Bronchial epithelial cell (primary cell): ENCODE measurements around the gene BRMS1L. TPM values are rescaled to one million over a fixed set of nuclear protein-coding genes. Genes with fewer than 3 reads are reported as not detected.
"Not testable (repeated sequence)": the region's sequence is repeated elsewhere in the genome, so short reads cannot be mapped to it uniquely, and the experiment has no call there.

Source experiments
- DNase-seq: peaks from one replicate; pipeline ENCODE4 v3.0.0-alpha.2; 2010; ENCODE audit warnings: low read depth
- FAIRE-seq: peaks from 2 replicates; lab custom pipeline; 2011; peaks lifted over from hg19 to GRCh38; lab: Jason Lieb, UNC
- H3K27me3 ChIP-seq: 2 replicates; pipeline ENCODE4 v1.5.1; 2011; ENCODE audit warnings: low read length; ENCODE audit not compliant: control insufficient read depth, insufficient read depth
- H3K36me3 ChIP-seq: 2 replicates; pipeline ENCODE4 v1.5.1; 2011; ENCODE audit warnings: low read length; ENCODE audit not compliant: control insufficient read depth, insufficient read depth
- H3K4me3 ChIP-seq: 2 replicates; pipeline ENCODE4 v1.5.1; 2011; ENCODE audit warnings: mild to moderate bottlenecking, low read depth, low read length, control low read depth
- total RNA-seq: library from RNA; depleted of rRNA; stranded (reverse); fragments of >200 nt; gene quantifications from 2 replicates; pipeline ENCODE4 v1.2.1, GENCODE V29; 2014
- TF ChIP-seq, protein P1 (sequence below): IDR thresholded peaks from 2 replicates; pipeline ENCODE4 v1.5.1; 2011; ENCODE audit warnings: mild to moderate bottlenecking, moderate library complexity, low read length, control low read depth, inconsistent platforms; ENCODE audit not compliant: insufficient read depth, severe bottlenecking

BRMS1L gene
- total RNA-seq, 1 donor from 2014 or later: 3.9 TPM

DNA sequence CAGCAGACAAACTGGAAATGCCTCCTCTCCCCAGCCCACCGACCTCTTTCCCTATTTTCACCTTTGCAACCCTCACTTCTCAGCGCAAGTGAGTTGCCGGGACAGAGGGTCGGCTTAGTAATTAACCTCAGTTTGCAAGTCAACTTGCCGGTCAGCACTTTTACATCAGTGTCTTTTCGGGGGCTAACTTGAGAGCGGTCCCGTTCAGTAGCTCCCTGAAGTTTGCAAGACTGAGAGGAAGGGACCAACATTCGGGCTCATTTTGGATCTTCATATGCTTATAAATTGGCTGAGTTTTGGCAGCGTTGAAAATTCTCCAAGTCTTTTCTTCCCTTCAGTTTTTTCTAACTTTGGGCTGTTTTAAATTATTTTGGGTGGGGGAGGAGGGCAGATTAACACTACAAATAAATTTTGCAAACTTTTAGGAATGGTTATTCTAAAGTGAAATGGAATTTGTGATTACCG lies 846 bp downstream of the BRMS1L start:
- TF ChIP-seq, protein P1, sequence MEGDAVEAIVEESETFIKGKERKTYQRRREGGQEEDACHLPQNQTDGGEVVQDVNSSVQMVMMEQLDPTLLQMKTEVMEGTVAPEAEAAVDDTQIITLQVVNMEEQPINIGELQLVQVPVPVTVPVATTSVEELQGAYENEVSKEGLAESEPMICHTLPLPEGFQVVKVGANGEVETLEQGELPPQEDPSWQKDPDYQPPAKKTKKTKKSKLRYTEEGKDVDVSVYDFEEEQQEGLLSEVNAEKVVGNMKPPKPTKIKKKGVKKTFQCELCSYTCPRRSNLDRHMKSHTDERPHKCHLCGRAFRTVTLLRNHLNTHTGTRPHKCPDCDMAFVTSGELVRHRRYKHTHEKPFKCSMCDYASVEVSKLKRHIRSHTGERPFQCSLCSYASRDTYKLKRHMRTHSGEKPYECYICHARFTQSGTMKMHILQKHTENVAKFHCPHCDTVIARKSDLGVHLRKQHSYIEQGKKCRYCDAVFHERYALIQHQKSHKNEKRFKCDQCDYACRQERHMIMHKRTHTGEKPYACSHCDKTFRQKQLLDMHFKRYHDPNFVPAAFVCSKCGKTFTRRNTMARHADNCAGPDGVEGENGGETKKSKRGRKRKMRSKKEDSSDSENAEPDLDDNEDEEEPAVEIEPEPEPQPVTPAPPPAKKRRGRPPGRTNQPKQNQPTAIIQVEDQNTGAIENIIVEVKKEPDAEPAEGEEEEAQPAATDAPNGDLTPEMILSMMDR: no peak
- FAIRE-seq (no peak), DNase-seq (no peak)
- Histone ChIP-seq H3K27me3 (no peaks in the 10 kb centered on the region), H3K4me3 (peak overlapping the region; percentile 57), H3K36me3 (peaks cover 1% of the 10 kb centered on the region)

DNA sequence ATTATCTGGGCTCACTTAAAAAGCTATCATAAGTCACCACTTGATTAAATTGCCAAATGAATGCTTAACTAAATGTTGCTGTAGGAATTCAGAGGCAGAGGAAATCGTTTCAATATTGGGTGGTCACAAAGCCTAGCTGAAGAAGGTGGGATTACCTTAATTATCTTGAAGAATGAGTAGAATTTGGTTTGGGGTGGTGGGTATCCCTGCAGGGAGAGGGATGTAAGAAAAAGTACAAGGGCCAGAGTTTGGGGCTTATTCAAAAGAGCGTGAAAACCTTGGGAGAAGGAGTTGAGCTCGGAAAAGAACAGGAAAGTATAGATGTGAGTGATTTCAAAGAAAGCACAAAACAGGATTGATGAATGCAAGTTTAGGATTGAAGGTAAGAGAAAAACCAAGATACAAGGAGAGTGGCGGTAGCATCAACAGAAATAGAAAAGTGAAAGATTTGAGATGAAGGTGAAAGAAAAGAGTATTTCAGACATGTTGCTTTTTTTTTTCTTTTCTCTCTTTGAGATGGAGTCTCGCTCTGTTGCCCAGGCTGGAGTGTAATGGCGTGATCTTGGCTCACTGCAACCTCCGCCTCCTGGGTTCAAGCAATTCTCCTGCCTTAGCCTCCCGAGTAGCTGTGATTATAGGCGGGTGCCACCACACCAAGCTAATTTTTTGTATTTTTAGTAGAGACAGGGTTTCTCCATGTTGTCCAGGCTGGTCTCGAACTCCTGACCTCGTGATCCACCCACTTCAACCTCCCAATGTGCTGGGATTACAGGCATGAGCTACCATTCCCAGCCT lies 1.7 kb downstream of the BRMS1L start:
- peaks cover 1% of the 10 kb centered on the region for H3K36me3 ChIP-seq
- H3K27me3 ChIP-seq: no peaks in the 10 kb centered on the region
- H3K4me3 ChIP-seq: no peak overlapping the region
- DNase-seq (no peak), FAIRE-seq (no peak)
- TF ChIP-seq, protein P1: no peak

DNA sequence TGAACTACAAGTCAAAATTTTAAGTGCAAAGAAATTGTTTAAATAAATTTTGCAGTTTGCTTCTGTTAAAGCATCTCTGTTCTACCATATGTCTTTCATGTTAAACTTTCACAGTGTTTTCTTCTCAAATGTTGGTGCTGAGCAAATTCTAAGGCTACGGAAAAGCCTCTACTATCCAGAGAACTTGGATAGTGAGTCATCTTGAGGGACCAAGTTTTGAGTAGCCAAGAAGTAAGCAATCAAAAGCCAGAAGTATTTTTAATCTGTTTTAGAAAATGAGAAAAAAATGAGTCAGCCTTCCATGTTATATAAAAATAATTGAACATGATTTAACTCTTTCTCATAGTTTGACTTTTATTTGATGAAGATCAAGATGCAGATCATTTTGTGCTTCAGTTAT lies 3.3 kb downstream of the BRMS1L start:
- Histone ChIP-seq H3K27me3 (no peaks in the 10 kb centered on the region), H3K36me3 (peaks cover 1% of the 10 kb centered on the region), H3K4me3 (no peak overlapping the region)
- FAIRE-seq (no peak), DNase-seq (no peak)
- TF ChIP-seq, protein P1: no peak

DNA sequence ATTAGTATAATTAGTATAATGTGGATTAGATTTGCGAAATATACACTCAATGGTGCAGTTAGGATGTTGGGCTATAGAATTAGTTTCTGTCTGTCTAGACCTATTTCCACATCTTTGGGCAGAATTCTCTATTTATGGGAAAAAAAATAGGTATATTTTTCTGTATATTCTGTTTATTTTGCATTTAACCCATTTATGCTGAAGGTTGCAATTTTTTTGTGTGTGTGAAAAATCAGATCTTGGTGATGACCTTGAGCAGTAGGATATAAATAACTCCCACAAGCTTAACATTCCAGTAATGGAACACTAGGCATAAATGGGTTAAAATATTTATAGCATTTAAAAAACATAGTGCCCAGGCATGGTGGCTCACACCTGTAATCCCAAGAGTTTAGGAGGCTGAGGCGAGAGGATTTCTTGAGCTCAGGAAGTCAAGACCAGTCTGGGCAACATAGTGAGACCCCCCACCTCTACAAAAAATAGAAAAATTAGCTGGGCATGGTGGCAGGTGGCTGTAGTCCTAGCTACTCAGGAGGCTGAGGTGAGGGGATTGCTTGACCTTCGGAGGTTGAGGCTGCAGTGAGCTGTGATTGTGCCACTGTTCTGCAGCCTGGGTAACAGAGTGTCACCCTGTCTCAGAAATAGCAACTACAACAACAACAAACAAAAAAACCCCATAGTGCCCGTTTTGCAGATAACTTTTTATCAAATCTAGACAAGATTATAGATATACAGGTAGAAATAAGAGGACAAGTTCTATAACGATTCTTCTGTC lies 9.3 kb downstream of the BRMS1L start:
- Histone ChIP-seq H3K4me3 (no peak overlapping the region), H3K36me3 (peaks cover 1% of the 10 kb centered on the region), H3K27me3 (no peaks in the 10 kb centered on the region)
- FAIRE-seq (no peak), DNase-seq (no peak)
- TF ChIP-seq, protein P1: no peak

DNA sequence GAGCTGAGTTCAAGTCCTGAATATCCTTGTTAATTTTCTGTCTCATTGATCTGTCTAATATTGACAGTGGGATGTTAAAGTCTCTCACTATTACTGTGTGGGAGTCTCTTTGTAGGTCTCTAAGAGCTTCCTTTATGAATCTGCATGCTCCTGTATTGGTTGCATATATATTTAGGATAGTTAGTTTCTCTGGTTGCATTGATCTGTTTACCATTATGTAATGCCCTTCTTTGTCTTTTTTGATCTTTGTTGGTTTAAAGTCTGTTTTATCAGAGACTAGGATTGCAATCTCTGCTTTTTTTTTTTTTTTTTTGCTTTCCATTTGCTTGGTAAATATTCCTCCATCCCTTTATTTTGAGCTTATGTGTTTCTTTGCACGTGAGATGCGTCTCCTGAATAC lies 15.6 kb downstream of the BRMS1L start:
- not testable (repeated sequence) for H3K27me3 ChIP-seq, H3K36me3 ChIP-seq, H3K4me3 ChIP-seq, FAIRE-seq, DNase-seq

DNA sequence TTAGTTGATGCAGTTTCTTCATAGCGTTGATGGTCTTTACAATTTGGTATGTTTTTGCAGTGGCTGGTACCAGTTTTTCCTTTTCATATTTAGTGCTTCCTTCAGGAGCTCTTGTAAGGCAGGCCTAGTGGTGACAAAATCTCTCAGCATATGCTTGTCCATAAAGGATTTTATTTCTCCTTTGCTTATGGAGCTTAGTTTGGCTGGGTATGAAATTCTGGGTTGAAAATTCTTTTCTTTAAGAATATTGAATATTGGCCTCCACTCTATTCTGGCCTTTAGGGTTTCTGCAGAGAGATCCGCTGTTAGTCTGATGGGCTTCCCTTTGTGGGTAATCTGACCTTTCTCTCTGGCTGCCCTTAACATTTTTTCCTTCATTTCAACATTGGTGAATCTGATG lies 16.1 kb downstream of the BRMS1L start:
- not testable (repeated sequence) for H3K36me3 ChIP-seq, FAIRE-seq, H3K4me3 ChIP-seq, DNase-seq, H3K27me3 ChIP-seq
